Measurements from ENCODE around the gene DHRS13.

DNA sequence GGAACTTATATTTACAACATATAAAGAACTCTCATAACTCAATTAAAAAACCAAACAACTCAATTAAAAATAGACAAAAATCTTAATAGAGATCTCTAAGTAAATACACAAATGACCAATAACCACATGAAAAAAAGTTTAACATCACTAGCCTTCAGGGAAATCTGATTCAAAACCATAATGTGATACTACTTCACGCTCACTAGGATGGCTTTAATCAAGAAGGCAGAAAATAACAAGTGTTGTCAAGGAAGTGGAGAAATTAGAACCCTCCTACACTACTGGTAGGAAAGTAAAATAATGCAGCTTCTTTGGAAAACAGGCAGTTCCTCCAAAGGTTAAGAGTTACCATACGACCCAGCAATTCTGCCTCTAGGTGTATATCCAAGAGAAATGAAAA is 40.0 kb upstream of the DHRS13 start:
- no peak for TF ChIP-seq GATA2 (IDR thresholded peaks at IDR 0.05; ENCODE audit: low read depth, low read length)
- no peak for TF ChIP-seq GATA3 (IDR thresholded peaks at IDR 0.05; ENCODE audit: low read depth, low read length)
